Renal cortex interstitium (tissue), 15 donors: ENCODE results near the gene API5. TPM values are rescaled to one million over a fixed set of nuclear protein-coding genes. Genes with fewer than 3 reads are reported as not detected.

Experiments
- DNase-seq, 11 donors: peaks; one replicate each; pipeline ENCODE4 v3.0.0-alpha.2; 2013; ENCODE audit warnings: low read depth in 9 of 11, low spot score in 4 of 11; ENCODE audit errors: extremely low read depth in 1 of 11
- long read RNA-seq, 16 experiments: transcript quantifications; one replicate each; lab custom pipeline, GENCODE V29; 2026
- polyA plus RNA-seq, 3 donors: library from polyadenylated mRNA; unstranded; fragments of 120-200 nt; gene quantifications; one replicate each; pipeline ENCODE4 v1.2.1, GENCODE V29; 2013; ENCODE audit not compliant: insufficient read length in 3 of 3

API5 gene
- 100 to 1,000 TPM; 110 to 128 (median 115) TPM for polyA plus RNA-seq
- long read RNA-seq, donor 1, transcript API5-201 (14 exons, 3,714 nt), result major isoform, 12 of 22 reads
- long read RNA-seq, donor 1, transcript API5-208 (14 exons, 1,868 nt), result minor isoform, 8 of 22 reads
- long read RNA-seq, donor 1, partial matches to known transcripts, result 0 of 22 reads
- long read RNA-seq, donor 1, other reads (novel, unspliced or antisense), result 0 of 22 reads
- long read RNA-seq, donor 2, transcript API5-201 (14 exons, 3,714 nt), result minor isoform, 7 of 47 reads
- long read RNA-seq, donor 2, transcript API5-208 (14 exons, 1,868 nt), result major isoform, 10 of 47 reads
- long read RNA-seq, donor 2, partial matches to known transcripts, result 23 of 47 reads
- long read RNA-seq, donor 2, other reads (novel, unspliced or antisense), result 0 of 47 reads
- long read RNA-seq, donor 3, transcript API5-210 (13 exons, 1,760 nt), result minor isoform, 6 of 68 reads
- long read RNA-seq, donor 3, transcript API5-201 (14 exons, 3,714 nt), result minor isoform, 12 of 68 reads
- long read RNA-seq, donor 3, transcript API5-208 (14 exons, 1,868 nt), result major isoform, 22 of 68 reads
- long read RNA-seq, donor 3, partial matches to known transcripts, result 28 of 68 reads
- long read RNA-seq, donor 3, other reads (novel, unspliced or antisense), result 0 of 68 reads
- long read RNA-seq, donor 4, transcript API5-208 (14 exons, 1,868 nt), result major isoform, 14 of 31 reads
- long read RNA-seq, donor 4, partial matches to known transcripts, result 8 of 31 reads
- long read RNA-seq, donor 4, other reads (novel, unspliced or antisense), result 0 of 31 reads
- long read RNA-seq, donor 5, result 0 reads
- long read RNA-seq, donor 6, transcript API5-201 (14 exons, 3,714 nt), result major isoform, 7 of 20 reads
- long read RNA-seq, donor 6, partial matches to known transcripts, result 5 of 20 reads
- long read RNA-seq, donor 6, other reads (novel, unspliced or antisense), result 0 of 20 reads
- long read RNA-seq, donor 7, transcript API5-201 (14 exons, 3,714 nt), result major isoform, 13 of 43 reads
- long read RNA-seq, donor 7, transcript API5-210 (13 exons, 1,760 nt), result minor isoform, 6 of 43 reads
- long read RNA-seq, donor 7, transcript API5-208 (14 exons, 1,868 nt), result minor isoform, 11 of 43 reads
- long read RNA-seq, donor 7, partial matches to known transcripts, result 12 of 43 reads
- long read RNA-seq, donor 7, other reads (novel, unspliced or antisense), result 0 of 43 reads
- long read RNA-seq, donor 8, transcript API5-201 (14 exons, 3,714 nt), result major isoform, 19 of 105 reads
- long read RNA-seq, donor 8, transcript API5-208 (14 exons, 1,868 nt), result minor isoform, 13 of 105 reads
- long read RNA-seq, donor 8, partial matches to known transcripts, result 67 of 105 reads
- long read RNA-seq, donor 8, other reads (novel, unspliced or antisense), result 0 of 105 reads
- long read RNA-seq, donor 9, transcript API5-201 (14 exons, 3,714 nt), result major isoform, 11 of 71 reads
- long read RNA-seq, donor 9, transcript API5-208 (14 exons, 1,868 nt), result minor isoform, 10 of 71 reads
- long read RNA-seq, donor 9, partial matches to known transcripts, result 45 of 71 reads
- long read RNA-seq, donor 9, other reads (novel, unspliced or antisense), result 0 of 71 reads
- long read RNA-seq, donor 10, transcript API5-201 (14 exons, 3,714 nt), result major isoform, 13 of 80 reads
- long read RNA-seq, donor 10, transcript API5-208 (14 exons, 1,868 nt), result minor isoform, 8 of 80 reads
- long read RNA-seq, donor 10, partial matches to known transcripts, result 56 of 80 reads
- long read RNA-seq, donor 10, other reads (novel, unspliced or antisense), result 0 of 80 reads
- long read RNA-seq, donor 11, transcript API5-208 (14 exons, 1,868 nt), result major isoform, 12 of 28 reads
- long read RNA-seq, donor 11, transcript API5-201 (14 exons, 3,714 nt), result minor isoform, 8 of 28 reads
- long read RNA-seq, donor 11, partial matches to known transcripts, result 5 of 28 reads
- long read RNA-seq, donor 11, other reads (novel, unspliced or antisense), result 0 of 28 reads
- long read RNA-seq, donor 12, partial matches to known transcripts, result 0 of 7 reads
- long read RNA-seq, donor 12, other reads (novel, unspliced or antisense), result 0 of 7 reads
- long read RNA-seq, donor 13, result 0 reads
- long read RNA-seq, donor 14, transcript API5-208 (14 exons, 1,868 nt), result minor isoform, 7 of 49 reads
- long read RNA-seq, donor 14, transcript API5-201 (14 exons, 3,714 nt), result major isoform, 11 of 49 reads
- long read RNA-seq, donor 14, partial matches to known transcripts, result 29 of 49 reads
- long read RNA-seq, donor 14, other reads (novel, unspliced or antisense), result 0 of 49 reads
- long read RNA-seq, donor 15, transcript API5-208 (14 exons, 1,868 nt), result major isoform, 5 of 10 reads
- long read RNA-seq, donor 15, partial matches to known transcripts, result 0 of 10 reads
- long read RNA-seq, donor 15, other reads (novel, unspliced or antisense), result 0 of 10 reads
- long read RNA-seq, donor 16, transcript API5-201 (14 exons, 3,714 nt), result major isoform, 27 of 83 reads
- long read RNA-seq, donor 16, transcript API5-208 (14 exons, 1,868 nt), result minor isoform, 24 of 83 reads
- long read RNA-seq, donor 16, transcript API5-210 (13 exons, 1,760 nt), result minor isoform, 5 of 83 reads
- long read RNA-seq, donor 16, partial matches to known transcripts, result 24 of 83 reads
- long read RNA-seq, donor 16, other reads (novel, unspliced or antisense), result 0 of 83 reads

DNA sequence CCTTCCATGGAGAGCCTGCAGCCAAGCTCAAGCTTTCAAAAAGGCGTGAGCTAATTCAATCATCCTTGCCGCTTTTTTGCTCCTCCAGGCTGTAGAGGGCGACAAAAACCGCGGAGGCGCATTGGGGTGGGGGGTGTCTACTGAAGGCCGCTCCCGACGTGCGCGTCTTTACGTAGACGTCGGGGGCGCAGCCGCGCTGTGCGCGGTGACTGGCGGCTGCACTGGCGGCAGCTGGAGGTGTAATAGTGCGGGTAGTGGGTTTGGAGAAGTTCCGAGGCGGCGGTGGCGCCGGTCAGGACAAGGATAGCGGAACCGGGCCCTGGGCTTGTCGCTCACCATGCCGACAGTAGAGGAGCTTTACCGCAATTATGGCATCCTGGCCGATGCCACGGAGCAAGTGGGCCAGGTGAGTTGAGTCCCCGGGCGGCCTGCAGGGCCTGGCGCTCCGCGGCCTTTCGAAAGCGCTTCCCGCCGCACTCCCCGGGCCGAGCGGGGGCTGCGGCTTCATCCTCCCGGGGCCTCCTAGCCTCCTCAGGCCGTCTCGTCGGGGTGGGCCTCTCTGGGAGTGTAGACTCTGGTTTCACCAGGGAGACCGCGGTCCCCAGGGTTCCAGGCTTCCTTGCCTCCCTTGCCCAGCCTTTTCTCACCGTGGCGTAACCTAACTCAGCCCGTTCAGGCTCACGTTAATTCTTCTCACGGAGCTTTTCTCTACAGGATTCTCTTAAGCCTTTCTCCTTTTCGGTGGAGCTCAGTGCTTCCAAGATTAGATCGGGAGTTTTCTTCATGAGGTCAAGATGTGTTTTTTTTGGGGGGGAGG is at the start of gene API5:
API5 (plus strand) TSS at position 206 of the 817 bp plus-strand sequence; CDS start at position 338, 132 bp downstream.
- DNase-seq, result peak; percentile 85 to 95 (median 90)

DNA sequence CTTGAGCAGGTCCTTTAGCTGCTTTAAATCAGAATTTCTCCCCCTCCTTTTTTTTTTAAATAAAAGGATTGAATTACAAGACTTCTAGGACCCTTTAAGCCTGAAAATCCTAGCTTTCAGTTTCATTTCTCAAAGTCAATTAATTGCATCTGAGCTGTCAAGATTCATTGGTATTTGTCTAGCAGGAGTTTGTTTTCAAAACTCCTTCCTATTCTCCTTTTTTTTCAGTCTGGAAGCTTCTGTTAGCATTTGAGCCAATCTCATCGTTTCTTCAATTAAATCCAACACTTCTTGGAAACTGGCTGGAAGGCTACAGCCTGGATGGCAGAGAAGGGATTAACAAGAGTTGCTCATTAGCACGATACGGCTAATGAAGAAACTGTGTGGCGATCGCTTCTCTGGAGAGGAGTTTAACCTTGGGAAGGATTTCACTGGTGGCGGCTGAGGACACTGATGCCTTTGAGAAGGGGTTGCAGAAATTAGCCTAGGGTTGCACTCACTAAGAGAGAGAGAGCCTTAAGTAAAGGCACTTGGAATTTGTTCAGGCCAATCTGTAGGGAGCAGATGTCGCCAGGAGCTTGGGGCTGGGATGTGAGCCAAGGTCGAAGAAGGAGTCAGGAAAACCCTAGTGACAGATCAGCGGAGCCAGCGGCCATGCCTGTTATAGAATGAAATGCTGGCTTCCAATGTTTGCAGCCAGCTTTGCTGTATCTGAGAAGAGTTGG is 43.8 kb upstream of the API5 start:
- DNase-seq, result no peak

DNA sequence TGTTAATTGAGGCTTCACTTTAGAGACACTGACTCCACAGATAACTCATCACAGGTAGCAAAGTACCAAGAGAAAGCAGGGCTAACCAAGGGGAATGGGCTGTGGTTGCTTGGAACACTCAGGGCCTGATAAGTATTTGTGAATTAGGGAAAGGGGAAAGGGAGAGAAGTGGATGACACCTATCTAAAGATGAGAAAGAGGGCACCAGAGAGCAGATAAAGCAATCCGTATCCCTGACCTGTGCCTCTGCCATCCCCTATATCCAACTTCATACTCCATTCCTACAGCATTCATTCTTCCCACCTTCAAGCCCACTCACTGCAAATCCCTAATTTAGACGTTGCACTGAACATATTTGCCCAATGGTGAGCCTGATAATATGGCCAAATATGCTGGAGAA is 43.0 kb upstream of the API5 start:
- no peak for DNase-seq

DNA sequence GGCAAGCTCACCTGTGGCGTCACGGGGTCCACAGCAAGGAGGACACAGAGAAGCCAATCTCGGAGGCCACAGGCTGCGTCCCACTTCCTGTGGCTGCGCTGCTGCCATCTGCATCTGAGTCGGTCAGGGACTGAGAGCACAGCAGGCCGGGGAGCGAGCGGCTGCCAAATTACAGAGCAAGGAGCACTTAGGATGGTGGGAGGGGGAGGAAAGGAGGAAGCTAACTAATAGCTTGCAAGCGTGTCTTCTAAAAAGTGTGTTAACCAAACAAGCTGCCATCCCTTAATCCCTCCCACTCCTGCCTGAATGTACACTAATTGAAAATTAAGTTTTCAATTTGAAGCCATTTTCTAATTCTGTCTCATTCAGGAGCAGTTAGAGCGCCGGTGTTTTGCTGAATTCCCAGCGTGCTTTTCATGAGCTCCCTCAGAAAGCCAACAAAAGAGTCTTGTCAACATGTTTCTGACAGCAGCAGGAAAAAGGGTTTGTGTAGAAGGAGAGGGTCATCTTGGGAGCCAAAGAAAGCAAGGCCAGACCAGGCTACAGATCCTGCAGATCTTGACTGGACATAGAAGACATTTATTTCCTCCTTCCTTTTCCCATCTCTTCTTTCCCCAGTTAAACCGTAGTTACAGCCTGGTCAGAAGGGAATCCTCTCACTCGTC is 42.4 kb upstream of the API5 start:
- peak in 2 of 11 donors; percentile 45 to 52 for DNase-seq

DNA sequence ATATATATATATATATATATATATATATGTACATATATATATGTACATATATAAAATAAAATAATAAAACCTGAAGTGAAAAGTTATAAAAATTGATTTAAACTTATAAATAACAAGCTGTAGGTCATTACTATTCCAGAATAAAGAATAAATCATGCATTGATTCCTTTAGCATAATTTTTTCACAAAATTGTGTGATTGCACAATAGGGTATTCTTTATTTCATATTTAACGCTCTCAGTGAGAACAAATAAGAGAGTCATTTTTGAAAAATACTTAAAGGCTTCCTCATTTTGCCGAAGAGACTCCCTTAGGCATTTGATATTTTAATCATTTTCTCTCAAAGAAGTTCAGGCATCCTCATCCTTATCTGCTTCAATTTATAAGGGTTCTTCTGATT is 41.3 kb upstream of the API5 start:
- no peak for DNase-seq

DNA sequence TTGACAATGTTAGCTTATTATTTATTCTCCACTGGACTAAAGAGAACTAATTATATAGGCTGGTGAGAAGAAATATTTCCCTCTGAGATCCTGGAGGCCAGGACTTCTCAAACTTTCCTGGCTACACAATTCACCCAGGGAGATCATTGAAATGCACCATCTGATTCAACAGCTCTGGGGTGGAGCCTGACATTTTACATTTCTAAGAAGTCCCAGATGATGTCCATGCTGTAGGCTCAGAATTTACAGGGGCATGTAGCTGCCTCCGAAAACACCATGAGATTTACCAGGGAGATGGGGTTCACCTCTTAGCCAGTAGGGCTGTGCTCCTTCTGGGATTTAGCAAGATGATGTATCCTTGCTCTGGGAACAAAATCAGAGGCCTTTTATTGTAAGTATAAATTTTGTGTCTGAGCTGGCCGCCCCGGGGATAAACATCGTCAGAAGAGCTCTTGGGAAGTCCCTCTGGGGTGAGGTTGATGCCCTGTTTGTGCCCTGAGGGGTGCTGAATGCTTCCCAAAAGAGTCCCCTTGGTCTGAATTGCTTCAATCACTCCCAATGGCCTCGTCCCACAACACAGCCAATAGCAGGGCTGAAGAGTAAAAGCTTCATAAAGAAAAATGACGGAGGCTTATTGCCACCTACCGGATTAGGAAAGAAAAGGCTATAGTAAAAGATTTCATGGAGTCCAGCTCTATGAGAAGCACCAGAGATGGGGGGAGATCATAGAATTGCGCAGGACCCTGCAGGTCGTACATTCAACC is 33.4 kb upstream of the API5 start:
- peak in 2 of 11 donors; percentile 41 to 66 for DNase-seq

DNA sequence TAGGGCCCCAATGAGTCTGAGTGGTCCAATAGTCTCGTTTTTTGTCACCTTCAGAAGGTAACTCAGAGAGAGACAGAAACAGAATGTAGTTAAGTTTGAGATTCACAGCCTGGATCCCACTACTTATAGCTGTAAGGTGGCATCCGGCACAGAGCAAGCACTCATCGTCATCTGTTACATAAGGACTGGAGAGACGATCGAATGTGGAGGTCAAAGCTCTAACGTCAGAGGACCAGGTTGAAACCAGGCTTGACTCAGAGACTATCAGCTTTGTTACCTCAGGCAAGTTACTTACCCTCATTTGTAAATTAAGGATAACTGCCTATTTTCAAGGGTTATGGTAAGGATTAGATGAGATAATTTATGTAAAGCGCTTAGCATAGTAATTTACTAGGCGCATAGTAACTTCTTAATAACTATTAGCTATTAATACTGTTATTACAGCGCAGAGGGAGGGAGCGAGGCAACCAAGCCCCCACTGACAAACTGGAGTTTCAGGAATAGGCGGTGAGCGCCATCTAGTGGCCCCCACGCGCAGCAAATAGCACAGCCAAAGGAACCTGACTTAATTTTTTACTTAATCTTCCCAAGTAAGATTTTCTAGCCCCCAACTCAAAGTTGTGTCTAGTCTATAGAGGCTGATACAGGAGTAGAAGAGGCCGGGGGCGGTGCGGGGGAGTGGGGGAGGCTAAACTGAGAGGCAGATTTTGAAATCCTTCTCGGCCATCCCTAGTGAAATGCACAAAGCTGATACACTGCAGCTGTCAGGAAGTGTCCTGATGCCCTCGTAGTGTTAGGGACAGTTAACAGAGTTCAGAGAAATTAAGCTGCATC is 29.0 kb upstream of the API5 start:
- DNase-seq, result peak in 1 of 11 donors; percentile 33

DNA sequence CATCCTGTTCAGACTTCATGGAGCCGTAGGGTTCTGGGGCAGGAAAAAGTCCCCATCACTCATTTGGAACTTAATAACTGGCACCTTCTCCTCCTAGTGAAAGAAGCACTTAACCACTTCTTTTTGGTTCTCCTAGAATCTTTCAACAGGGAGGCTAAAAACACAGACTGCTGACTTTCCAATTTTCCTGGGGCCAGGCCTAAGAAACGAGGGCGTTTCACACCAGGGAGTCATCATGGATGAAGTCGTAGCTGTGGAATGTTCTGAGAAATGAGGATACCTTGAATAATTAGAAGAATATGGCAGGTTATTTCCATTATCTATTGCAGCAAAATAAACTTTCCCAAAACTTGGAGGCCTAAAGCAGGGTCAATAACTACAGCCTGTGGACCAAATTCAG is 26.0 kb upstream of the API5 start:
- DNase-seq, result no peak

DNA sequence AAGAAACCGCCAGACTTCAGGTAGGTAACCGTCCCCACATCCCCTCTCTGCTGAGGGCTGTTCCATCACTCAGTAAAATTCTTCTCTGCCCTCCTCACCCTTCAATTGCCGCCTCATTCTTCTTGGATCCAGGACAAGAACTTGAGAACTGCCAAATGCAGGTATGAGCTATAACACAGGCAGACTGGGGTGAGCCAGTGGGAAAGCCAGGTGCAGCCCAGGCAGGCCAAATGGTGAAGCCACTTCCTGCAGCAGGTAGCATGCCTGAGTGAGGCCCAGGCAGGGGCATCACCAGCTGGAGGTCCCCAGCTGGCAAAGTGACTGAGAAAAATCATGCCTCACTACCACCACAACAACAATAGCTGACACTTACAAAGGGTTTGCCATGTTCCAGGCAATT is 22.4 kb upstream of the API5 start:
- no peak for DNase-seq

DNA sequence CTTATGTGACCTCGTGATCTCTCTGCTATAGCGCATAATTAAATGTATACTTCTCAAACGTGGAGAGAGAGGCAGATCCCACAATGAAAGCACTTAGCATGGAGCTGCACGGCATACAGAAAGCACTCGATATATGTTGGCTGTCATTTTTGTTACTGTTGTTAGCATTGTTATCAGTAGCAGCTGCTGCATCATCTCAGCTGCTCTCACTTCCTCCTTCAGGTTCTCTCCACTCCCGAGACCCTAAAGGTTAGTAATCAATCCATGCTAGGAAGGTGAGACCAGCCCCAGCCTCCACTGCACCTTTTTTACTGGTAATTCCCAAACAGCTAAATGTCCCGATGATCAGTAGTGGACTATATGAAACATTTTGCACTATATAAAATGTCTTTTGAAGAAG is 13.4 kb upstream of the API5 start:
- no peak for DNase-seq

DNA sequence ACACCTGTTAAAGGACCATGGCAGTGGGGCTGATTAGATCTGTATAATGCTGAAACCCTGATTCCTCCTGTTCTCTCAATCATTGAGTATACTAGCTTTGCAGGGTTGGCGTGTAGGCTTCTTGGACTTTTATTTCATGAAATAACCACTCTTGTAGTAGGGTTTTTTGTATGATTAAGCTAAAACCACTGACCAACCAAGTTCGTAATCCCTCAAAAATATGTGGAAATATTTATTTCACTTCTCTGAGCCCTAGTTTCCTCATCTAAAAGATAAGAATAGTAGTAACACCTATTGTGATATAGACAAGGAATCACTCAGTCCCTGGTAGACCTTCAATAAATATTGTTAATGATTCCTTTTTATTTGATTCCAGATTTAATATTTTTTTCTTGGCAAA is 4.2 kb downstream of the API5 start:
- DNase-seq, result no peak

DNA sequence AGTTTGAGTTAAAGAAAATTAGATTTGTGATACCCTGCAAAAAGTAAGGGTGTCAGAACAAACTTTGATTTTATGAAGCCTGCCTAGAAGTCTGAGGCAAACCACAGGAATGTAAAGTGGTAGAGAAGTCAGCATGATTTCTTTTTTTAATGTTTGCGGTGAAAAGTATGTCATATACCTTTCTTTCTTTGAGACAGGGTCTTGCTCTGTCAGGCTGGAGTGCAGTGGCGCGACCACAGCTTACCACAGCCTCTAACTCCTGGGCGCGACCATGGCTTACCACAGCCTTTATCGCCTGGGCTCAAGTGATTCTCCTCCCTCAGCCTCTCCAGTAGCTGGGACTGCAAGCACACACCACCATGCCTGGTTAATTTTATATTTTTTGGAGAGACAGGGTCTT is 4.7 kb downstream of the API5 start:
- DNase-seq, result no peak

DNA sequence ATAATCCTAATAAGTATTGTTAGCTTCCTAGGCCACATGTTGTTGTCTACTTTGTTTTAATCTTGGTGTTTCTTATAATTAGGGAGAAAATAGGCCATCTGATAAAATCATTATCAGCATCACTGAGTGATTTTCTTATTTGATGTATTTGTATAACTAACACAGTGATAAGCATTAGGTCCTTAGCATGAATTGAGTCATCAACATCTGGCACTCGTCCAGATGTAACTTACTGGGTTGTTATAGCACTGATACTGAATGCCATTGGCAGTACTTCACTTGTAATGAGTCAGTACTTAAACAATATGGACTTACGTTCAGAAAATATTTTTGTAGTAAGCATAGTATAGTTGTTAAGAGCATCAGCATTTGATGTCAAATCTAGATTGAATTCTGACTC is 16.2 kb downstream of the API5 start:
- no peak for DNase-seq
